OCI-LY3 (cell line): ENCODE measurements around the gene NR2F6.

Source experiments
- H2AFZ ChIP-seq: fragments of 200-600, 300-600 bp; shearing (Covaris generic); 2 replicates; pipeline ENCODE4 v1.6.0; 2014; ENCODE audit warnings: antibody characterized with exemption, low read depth, low read length
- H3K27ac ChIP-seq: fragments of 200-600, 300-600 bp; sonication (generic); 2 replicates; pipeline ENCODE4 v1.5.1; 2014; ENCODE audit warnings: mild to moderate bottlenecking, low read length, moderate library complexity, mixed read lengths
- H3K27me3 ChIP-seq: fragments of 200-600, 300-600 bp; sonication (generic); 2 replicates; pipeline ENCODE4 v1.6.1; 2014; ENCODE audit warnings: low read depth, low read length, mixed read lengths
- H3K36me3 ChIP-seq: fragments of 200-600, 300-600 bp; sonication (generic); replicated peaks from 2 replicates; pipeline ENCODE3; 2014; ENCODE audit warnings: low read depth, low read length, mixed read lengths
- H3K4me1 ChIP-seq: fragments of 300-600, 200-600 bp; sonication (generic); 2 replicates; pipeline ENCODE4 v1.6.1; 2014; ENCODE audit warnings: low read length, mixed read lengths
- H3K4me2 ChIP-seq: fragments of 200-600, 300-600 bp; sonication (generic); 2 replicates; pipeline ENCODE4 v1.6.1; 2014; ENCODE audit warnings: low read length, mixed read lengths
- H3K4me3 ChIP-seq: fragments of 300-600, 200-600 bp; sonication (generic); 2 replicates; pipeline ENCODE4 v1.5.1; 2014; ENCODE audit warnings: antibody characterized with exemption, mild to moderate bottlenecking, low read length, moderate library complexity
- H3K79me2 ChIP-seq: fragments of 300-600, 200-600 bp; shearing (Covaris generic); 2 replicates; pipeline ENCODE4 v1.6.1; 2014; ENCODE audit warnings: mild to moderate bottlenecking, low read length, mixed read lengths
- H3K9ac ChIP-seq: fragments of 300-600, 200-600 bp; shearing (Covaris generic); 2 replicates; pipeline ENCODE4 v1.6.0; 2014; ENCODE audit warnings: mild to moderate bottlenecking, low read length, moderate library complexity
- H3K9me3 ChIP-seq: fragments of 200-600, 300-600 bp; shearing (Covaris generic); 2 replicates; pipeline ENCODE4 v1.6.1; 2014; ENCODE audit warnings: low read length, mixed read lengths; ENCODE audit not compliant: insufficient read depth
- H4K20me1 ChIP-seq: fragments of 200-600, 300-600 bp; sonication (generic); 2 replicates; pipeline ENCODE4 v1.6.1; 2016; ENCODE audit warnings: low read length, mixed read lengths; ENCODE audit not compliant: insufficient read depth
- EZH2phosphoT487 ChIP-seq: fragments of 200-600 bp; shearing (Covaris generic); IDR thresholded peaks from 2 replicates; pipeline ENCODE4 v1.6.1; 2018; ENCODE audit warnings: antibody characterized with exemption, mixed run types, low read depth
- TF ChIP-seq, protein P1 (sequence below): fragments of 200-600, 300-600 bp; sonication (generic); IDR thresholded peaks from 2 replicates; pipeline ENCODE4 v1.5.1; 2014; ENCODE audit warnings: antibody characterized with exemption, low read length, low read depth

Gene NR2F6

DNA sequence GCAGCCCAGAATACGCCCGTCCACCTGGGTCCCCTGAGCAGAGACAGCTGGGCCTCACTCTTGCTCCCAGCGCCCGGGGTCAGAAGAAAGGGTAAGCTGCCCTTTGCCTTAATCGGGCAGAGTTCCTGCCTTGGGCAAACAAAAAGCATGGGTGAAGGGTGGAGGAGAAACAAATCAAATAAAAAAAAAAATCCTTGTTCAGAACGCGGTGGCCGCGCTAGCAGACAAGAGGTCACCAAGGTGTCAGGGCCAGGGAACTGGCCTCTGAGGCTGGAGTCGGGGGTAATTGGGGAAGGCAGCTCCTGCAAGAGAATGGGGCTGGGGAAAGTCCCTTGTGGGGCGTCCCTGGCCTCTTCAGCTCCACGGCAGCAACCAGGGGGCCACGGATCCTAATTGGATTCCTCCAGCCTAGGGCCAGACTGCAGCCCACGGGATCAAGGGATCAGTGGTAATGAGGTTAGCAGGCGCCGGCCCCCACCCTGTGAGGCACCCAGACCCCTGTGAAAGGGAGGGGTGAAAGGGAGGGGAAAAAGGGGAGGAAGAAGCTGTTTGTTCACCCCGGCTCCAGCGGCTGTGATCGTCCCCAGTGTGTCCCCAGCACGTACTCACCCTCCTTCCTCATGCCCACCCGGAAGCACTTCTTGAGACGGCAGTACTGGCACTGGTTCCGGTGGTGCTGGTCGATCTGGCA, 5.5 kb downstream of the NR2F6 start:
- Histone ChIP-seq H3K27me3 (no peaks in the 10 kb centered on the region), H3K4me3 (no peak overlapping the region), H3K79me2 (peaks cover 28% of the 10 kb centered on the region; the same call in 1 of the 2 replicates), H4K20me1 (peaks cover 16% of the 10 kb centered on the region; the same call in 1 of the 2 replicates), H3K36me3 (peaks cover 3% of the 10 kb centered on the region), H3K4me2 (no peak overlapping the region), H3K27ac (no peak overlapping the region), H3K4me1 (peaks cover 14% of the 10 kb centered on the region; the same call in 1 of the 2 replicates), H3K9ac (no peak overlapping the region), H3K9me3 (no peaks in the 10 kb centered on the region), H2AFZ (no peak overlapping the region)
- TF ChIP-seq EZH2phosphoT487, result no peak
- TF ChIP-seq, protein P1, sequence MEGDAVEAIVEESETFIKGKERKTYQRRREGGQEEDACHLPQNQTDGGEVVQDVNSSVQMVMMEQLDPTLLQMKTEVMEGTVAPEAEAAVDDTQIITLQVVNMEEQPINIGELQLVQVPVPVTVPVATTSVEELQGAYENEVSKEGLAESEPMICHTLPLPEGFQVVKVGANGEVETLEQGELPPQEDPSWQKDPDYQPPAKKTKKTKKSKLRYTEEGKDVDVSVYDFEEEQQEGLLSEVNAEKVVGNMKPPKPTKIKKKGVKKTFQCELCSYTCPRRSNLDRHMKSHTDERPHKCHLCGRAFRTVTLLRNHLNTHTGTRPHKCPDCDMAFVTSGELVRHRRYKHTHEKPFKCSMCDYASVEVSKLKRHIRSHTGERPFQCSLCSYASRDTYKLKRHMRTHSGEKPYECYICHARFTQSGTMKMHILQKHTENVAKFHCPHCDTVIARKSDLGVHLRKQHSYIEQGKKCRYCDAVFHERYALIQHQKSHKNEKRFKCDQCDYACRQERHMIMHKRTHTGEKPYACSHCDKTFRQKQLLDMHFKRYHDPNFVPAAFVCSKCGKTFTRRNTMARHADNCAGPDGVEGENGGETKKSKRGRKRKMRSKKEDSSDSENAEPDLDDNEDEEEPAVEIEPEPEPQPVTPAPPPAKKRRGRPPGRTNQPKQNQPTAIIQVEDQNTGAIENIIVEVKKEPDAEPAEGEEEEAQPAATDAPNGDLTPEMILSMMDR, result no peak

DNA sequence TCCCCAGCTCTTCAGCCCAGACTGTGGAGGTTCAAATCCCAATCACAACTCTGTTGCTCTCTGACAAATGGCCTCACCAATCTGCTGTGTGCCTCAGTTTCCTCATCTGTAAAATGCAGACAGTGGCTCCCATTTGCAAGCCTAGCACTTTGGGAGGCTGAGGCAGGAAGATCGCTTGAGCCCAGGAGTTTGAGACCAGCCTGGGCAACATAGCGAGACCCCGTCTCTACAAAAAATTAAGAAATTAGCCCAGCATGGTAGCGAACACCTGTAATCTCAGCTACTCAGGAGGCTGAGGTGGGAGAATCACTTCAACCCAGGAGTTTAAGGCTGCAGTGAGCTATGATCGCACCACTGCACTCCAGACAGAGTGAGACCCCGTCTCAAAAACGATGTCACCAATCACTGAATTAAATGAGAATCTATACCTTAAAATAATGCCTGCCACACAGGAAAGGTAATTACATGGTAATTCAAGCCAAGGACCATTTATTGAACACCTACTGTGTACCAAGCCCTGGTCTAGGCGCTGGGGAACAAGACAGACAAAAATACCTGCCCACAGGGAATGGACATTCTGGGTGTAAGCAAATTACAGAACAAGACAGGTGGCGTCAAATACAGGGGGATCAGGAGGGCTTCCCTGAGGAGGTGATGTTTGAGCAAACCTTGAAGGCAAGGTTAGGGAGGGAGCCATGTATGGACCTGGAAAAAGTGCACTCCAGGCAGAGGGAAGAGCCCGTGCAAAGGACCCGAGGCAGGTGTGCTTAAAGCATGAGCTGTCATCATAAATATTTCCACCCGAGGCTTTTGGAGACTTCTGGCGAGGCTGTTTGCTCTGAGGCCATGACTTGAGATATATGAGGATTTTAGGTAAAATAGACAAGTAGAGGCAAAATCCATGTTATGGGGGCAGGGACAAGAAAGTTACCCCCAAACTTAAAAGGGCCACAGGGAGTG, 7.7 kb downstream of the NR2F6 start:
- no peak overlapping the region for H2AFZ ChIP-seq
- no peaks in the 10 kb centered on the region for H3K27me3 ChIP-seq
- H3K9me3 ChIP-seq, result no peaks in the 10 kb centered on the region
- peaks cover 3% of the 10 kb centered on the region for H3K36me3 ChIP-seq
- H3K4me3 ChIP-seq, result no peak overlapping the region
- H3K9ac ChIP-seq, result no peak overlapping the region
- no peak overlapping the region for H3K4me2 ChIP-seq
- H3K79me2 ChIP-seq, result peaks cover 17% of the 10 kb centered on the region
- peaks cover 17% of the 10 kb centered on the region; the same call in 1 of the 2 replicates for H4K20me1 ChIP-seq
- no peak overlapping the region for H3K27ac ChIP-seq
- H3K4me1 ChIP-seq, result peaks cover 11% of the 10 kb centered on the region
- TF ChIP-seq, protein P1, result no peak
- TF ChIP-seq EZH2phosphoT487, result no peak

DNA sequence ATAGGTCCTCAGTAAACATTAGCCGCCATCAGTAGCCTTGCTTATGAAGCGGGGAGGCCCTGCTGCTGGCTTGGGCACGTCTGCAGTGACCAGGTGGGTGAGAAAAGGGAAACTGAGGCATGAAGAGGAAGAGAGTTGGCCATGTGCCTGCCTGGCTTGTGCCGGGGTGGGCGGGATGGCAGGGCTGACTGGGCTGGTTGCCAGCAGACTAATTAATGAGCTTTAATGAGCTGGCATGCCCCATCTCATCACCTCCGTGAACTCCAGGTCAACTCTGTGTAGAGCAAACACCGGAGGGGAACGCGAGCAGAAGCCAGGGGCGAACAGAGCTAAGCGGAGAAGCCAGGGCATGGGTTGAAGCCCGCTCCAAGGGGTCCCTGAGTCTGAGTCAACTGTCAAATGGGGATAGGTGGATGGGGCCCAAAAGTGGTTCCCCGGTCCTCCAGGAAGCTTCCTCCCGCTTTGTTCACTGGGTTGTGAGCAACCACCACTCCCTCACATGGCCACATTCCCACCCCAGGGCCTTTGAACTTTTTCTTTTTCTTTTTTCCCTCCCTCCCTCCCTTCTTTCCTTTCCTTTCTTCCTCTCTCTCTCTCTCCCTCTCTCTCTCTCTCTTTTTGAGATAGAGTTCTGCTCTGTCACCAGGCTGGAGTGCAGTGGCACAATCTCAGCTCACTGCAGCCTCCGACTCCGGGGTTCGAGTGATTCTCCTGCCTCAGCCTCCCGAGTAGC, 8.7 kb downstream of the NR2F6 start:
- Histone ChIP-seq H3K4me2 (no peak overlapping the region), H4K20me1 (peaks cover 15% of the 10 kb centered on the region; the same call in 1 of the 2 replicates), H3K9ac (no peak overlapping the region)

More for the DNA sequence above, 8.7 kb downstream of the NR2F6 start:
- peaks cover 11% of the 10 kb centered on the region for H3K4me1 ChIP-seq
- peaks cover 9% of the 10 kb centered on the region for H3K36me3 ChIP-seq
- TF ChIP-seq, protein P1, result no peak
- no peak for TF ChIP-seq EZH2phosphoT487
- H3K27me3 ChIP-seq, result no peaks in the 10 kb centered on the region
- H3K9me3 ChIP-seq, result no peaks in the 10 kb centered on the region
- no peak overlapping the region for H3K27ac ChIP-seq
- no peak overlapping the region for H3K4me3 ChIP-seq
- H3K79me2 ChIP-seq, result peaks cover 11% of the 10 kb centered on the region
- H2AFZ ChIP-seq, result no peak overlapping the region
